ENCODE data around the gene LIPF. TPM values are rescaled to one million over a fixed set of nuclear protein-coding genes. Genes with fewer than 3 reads are reported as not detected.

The LIPF gene
- total RNA-seq, 1 experiment from 2014 or later, result not detected

DNA sequence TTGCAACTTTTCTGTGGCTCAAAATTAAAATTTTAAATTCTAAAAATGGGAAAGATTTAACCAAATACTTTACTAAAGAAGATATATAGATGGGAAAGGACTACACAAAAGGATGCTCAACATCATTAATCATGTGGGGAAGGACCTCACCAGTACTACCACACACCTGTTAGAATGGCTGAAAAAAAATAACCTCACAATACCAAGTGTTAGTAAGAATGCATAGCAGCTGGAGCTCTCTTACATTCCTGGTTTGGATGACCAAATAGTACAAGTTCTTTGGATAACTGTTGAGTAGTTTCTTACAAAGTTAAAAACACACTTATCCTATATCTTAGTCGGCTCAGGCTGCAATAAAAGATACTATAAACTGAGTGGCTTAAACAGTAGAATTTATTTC lies 43.8 kb upstream of the LIPF start:
- Histone ChIP-seq H4K91ac (ENCODE audit: insufficient read length, low read depth, low read length) (no peak overlapping the region), H2BK120ac (ENCODE audit: low read depth, low read length, poor library complexity, severe bottlenecking) (no peak overlapping the region), H3K4me1 (ENCODE audit: insufficient read depth, low read length) (no peaks in the 10 kb centered on the region), H3K14ac (ENCODE audit: insufficient read depth, low read length) (no peak overlapping the region), H3K9me3 (ENCODE audit: control insufficient read depth, low read depth, low read length) (no peaks in the 10 kb centered on the region), H2BK20ac (ENCODE audit: low read depth, low read length, poor library complexity, severe bottlenecking) (no peak overlapping the region), H3T11ph (ENCODE audit: low read length) (no peak overlapping the region), H2BK15ac (ENCODE audit: low read depth, low read length) (no peak overlapping the region), H4K5ac (ENCODE audit: insufficient read length, low read depth, low read length) (no peak overlapping the region), H3K4ac (ENCODE audit: low read depth, low read length) (no peak overlapping the region), H3K27ac (ENCODE audit: insufficient read length, low read depth, low read length) (no peak overlapping the region), H3K23ac (ENCODE audit: insufficient read length, low read depth, low read length) (no peak overlapping the region), H2AK5ac (ENCODE audit: insufficient read length, low read length) (no peak overlapping the region), H4K20me1 (ENCODE audit: control insufficient read depth, insufficient read depth, insufficient read length) (no peaks in the 10 kb centered on the region), H3K79me2 (ENCODE audit: insufficient read depth, low read length) (no peaks in the 10 kb centered on the region), H2BK12ac (ENCODE audit: insufficient read length, low read depth, low read length) (no peak overlapping the region), H4K8ac (replicated peaks; ENCODE audit: insufficient read length, low read depth, low read length) (no peak overlapping the region), H3K18ac (ENCODE audit: insufficient read length, low read depth, low read length) (no peak overlapping the region), H2BK5ac (ENCODE audit: insufficient read length, low read length) (no peak overlapping the region), H3K79me1 (ENCODE audit: insufficient read depth, low read depth, low read length, poor library complexity, severe bottlenecking) (no peaks in the 10 kb centered on the region), H3K23me2 (ENCODE audit: insufficient read length, low read depth, low read length, poor library complexity, severe bottlenecking) (no peaks in the 10 kb centered on the region), H2AFZ (ENCODE audit: low read length) (no peak overlapping the region), H3K4me2 (ENCODE audit: insufficient read depth, insufficient read length, low read length) (no peak overlapping the region), H3K56ac (ENCODE audit: insufficient read length, low read depth, low read length) (no peak overlapping the region), H3K27me3 (ENCODE audit: insufficient read depth, low read length) (no peaks in the 10 kb centered on the region), H3K9ac (ENCODE audit: extremely low read depth, insufficient read length, low read length) (no peak overlapping the region)
- no peaks in the 10 kb centered on the region for H3K27me3 Mint-ChIP-seq (ENCODE audit: low read depth)
- no peaks in the 10 kb centered on the region; a peak in 1 of 5 replicates for H3K9me3 Mint-ChIP-seq
- H3K4me1 Mint-ChIP-seq, result peaks cover 0 to 6% of the 10 kb centered on the region in 2 experiments; a peak in 1 of 4 replicates
- no peak for DNase-seq
- no CpG with 5 or more reads among the region's 1 CpG for WGBS (ENCODE audit: extremely low coverage, insufficient read length, low lambda C conversion rate)
- no peaks in the 10 kb centered on the region for H3K36me3 Mint-ChIP-seq (ENCODE audit: insufficient read depth in 1 of 3, low read depth in 3 of 3)
- no peak for TF ChIP-seq CTCF (conservative IDR thresholded peaks at IDR 0.05)
- H3K27ac Mint-ChIP-seq, result no peak overlapping the region
- H3K4me3 Mint-ChIP-seq, result no peak overlapping the region
